ENCODE measurements around the gene GRB7. TPM values are rescaled to one million over a fixed set of nuclear protein-coding genes. Genes with fewer than 3 reads are reported as not detected.

GRB7 gene
- 31.8 and 73.9 TPM in 2 replicates for total RNA-seq (ENCODE audit: low replicate concordance)
- long read RNA-seq, partial matches to known transcripts = 6 of 10 reads
- long read RNA-seq, other reads (novel, unspliced or antisense) = 3 of 10 reads

- H3K4me1 Mint-ChIP-seq (ENCODE audit: unreplicated experiment) = peaks cover 26% of the 10 kb centered on the region
- peaks cover 40% of the 10 kb centered on the region for H3K27me3 Mint-ChIP-seq
- peak within 1 kb of the TSS; percentile 98 for H3K27ac Mint-ChIP-seq
- H3K4me3 Mint-ChIP-seq = peak within 1 kb of the TSS; percentile 97
- no peak for TF ChIP-seq CTCF (conservative IDR thresholded peaks at IDR 0.05)
- H3K9me3 Mint-ChIP-seq = no peaks in the 10 kb centered on the region
- H3K36me3 Mint-ChIP-seq = no peaks in the 10 kb centered on the region
- no peak for DNase-seq (ENCODE audit: extremely low spot score, unreplicated experiment)
Measured at GRCh38 chr17:39737760-39738567, at the start of gene GRB7. Gene GRB7 (plus strand): TSS chr17:39737938. CDS start chr17:39742302, 4,364 bp downstream.

- DNase-seq (ENCODE audit: extremely low spot score, unreplicated experiment) = no peak
- peak overlapping the region; percentile 97 for H3K27ac Mint-ChIP-seq
- H3K9me3 Mint-ChIP-seq = peaks cover 4% of the 10 kb centered on the region
- H3K36me3 Mint-ChIP-seq = peaks cover 7% of the 10 kb centered on the region
- TF ChIP-seq CTCF (conservative IDR thresholded peaks at IDR 0.05) = no peak
- H3K4me3 Mint-ChIP-seq = peak overlapping the region; percentile 99
- peaks cover 16% of the 10 kb centered on the region for H3K4me1 Mint-ChIP-seq (ENCODE audit: unreplicated experiment)
- H3K27me3 Mint-ChIP-seq = no peaks in the 10 kb centered on the region
Measured at GRCh38 chr17:39688475-39688835, 49.3 kb upstream of the GRB7 start.

- DNase-seq (ENCODE audit: extremely low spot score, unreplicated experiment) = no peak
- no peak for TF ChIP-seq CTCF (conservative IDR thresholded peaks at IDR 0.05)
- peaks cover 4% of the 10 kb centered on the region for H3K9me3 Mint-ChIP-seq
- H3K27me3 Mint-ChIP-seq = no peaks in the 10 kb centered on the region
- peak overlapping the region; percentile 97 for H3K27ac Mint-ChIP-seq
- peaks cover 16% of the 10 kb centered on the region for H3K4me1 Mint-ChIP-seq (ENCODE audit: unreplicated experiment)
- H3K36me3 Mint-ChIP-seq = peaks cover 7% of the 10 kb centered on the region
- peak overlapping the region; percentile 99 for H3K4me3 Mint-ChIP-seq
Measured at GRCh38 chr17:39688945-39689344, 48.8 kb upstream of the GRB7 start.

GRCh38 chr17:39694593-39694992, 43.1 kb upstream of the GRB7 start:
- Mint-ChIP-seq H3K27ac (peak overlapping the region; percentile 31), H3K9me3 (no peaks in the 10 kb centered on the region), H3K36me3 (peaks cover under 1% of the 10 kb centered on the region), H3K4me3 (peak overlapping the region; percentile 37), H3K4me1 (ENCODE audit: unreplicated experiment) (peaks cover 20% of the 10 kb centered on the region), H3K27me3 (no peaks in the 10 kb centered on the region)
- no peak for DNase-seq (ENCODE audit: extremely low spot score, unreplicated experiment)
- no peak for TF ChIP-seq CTCF (conservative IDR thresholded peaks at IDR 0.05)

GRCh38 chr17:39695089-39695474, 42.7 kb upstream of the GRB7 start:
- no peak overlapping the region for H3K27ac Mint-ChIP-seq
- peaks cover 23% of the 10 kb centered on the region for H3K4me1 Mint-ChIP-seq (ENCODE audit: unreplicated experiment)
- H3K9me3 Mint-ChIP-seq = no peaks in the 10 kb centered on the region
- no peak for DNase-seq (ENCODE audit: extremely low spot score, unreplicated experiment)
- peak overlapping the region; percentile 43 for H3K4me3 Mint-ChIP-seq
- TF ChIP-seq CTCF (conservative IDR thresholded peaks at IDR 0.05) = no peak
- no peaks in the 10 kb centered on the region for H3K27me3 Mint-ChIP-seq
- H3K36me3 Mint-ChIP-seq = peaks cover 3% of the 10 kb centered on the region

Measured in type B pancreatic cell (in vitro differentiated cells).